GM13977 (cell line): ENCODE data around the gene SPRYD4.

Experiments
- DNase-seq: peaks from one replicate; pipeline ENCODE4 v3.0.0; 2012; ENCODE audit warnings: low spot score
- in situ Hi-C: fragments of 300-500 bp; cut with MboI; formaldehyde crosslinking; loops from one replicate; pipeline ENCODE4 v1.12.0; 2022; ENCODE audit warnings: low sequenced_read_pairs, low pct_unique_long_range_greater_than_20kb, mixed read lengths, inconsistent platforms; ENCODE audit not compliant: unreplicated experiment
- TF ChIP-seq, protein P1 (sequence below): IDR thresholded peaks from 2 replicates; pipeline ENCODE4 v1.5.1; 2012; ENCODE audit warnings: mild to moderate bottlenecking, control low read depth; ENCODE audit not compliant: insufficient read depth; ENCODE audit errors: extremely low read depth, missing control alignments

The SPRYD4 gene

DNA sequence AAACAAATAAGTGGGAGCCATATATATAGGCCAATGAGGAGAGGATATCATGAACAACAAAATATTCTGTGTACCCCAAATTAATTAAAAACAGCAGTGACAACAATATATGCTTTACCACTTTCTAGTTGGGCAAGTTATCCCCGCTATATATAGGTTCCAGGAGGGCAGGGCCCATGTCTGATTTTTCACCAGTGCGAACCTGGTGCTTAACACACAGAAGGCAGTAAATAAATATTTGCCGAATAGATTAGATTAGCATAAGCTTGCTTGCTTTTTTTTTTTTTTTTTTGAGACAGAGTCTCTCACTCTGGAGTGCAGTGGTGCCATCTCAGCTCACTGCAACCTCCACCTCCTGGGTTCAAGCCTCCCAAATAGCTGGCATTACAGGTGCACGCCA, 10.6 kb upstream of the SPRYD4 start:
- in situ Hi-C loops: no loop called here
- no peak for DNase-seq
- TF ChIP-seq, protein P1, sequence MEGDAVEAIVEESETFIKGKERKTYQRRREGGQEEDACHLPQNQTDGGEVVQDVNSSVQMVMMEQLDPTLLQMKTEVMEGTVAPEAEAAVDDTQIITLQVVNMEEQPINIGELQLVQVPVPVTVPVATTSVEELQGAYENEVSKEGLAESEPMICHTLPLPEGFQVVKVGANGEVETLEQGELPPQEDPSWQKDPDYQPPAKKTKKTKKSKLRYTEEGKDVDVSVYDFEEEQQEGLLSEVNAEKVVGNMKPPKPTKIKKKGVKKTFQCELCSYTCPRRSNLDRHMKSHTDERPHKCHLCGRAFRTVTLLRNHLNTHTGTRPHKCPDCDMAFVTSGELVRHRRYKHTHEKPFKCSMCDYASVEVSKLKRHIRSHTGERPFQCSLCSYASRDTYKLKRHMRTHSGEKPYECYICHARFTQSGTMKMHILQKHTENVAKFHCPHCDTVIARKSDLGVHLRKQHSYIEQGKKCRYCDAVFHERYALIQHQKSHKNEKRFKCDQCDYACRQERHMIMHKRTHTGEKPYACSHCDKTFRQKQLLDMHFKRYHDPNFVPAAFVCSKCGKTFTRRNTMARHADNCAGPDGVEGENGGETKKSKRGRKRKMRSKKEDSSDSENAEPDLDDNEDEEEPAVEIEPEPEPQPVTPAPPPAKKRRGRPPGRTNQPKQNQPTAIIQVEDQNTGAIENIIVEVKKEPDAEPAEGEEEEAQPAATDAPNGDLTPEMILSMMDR: no peak

- in situ Hi-C loops: no loop called here
- no peak for DNase-seq
- TF ChIP-seq, protein P1: no peak
Observed at GRCh38 chr12:56461235-56462159, 6.9 kb upstream of the SPRYD4 start.

DNA sequence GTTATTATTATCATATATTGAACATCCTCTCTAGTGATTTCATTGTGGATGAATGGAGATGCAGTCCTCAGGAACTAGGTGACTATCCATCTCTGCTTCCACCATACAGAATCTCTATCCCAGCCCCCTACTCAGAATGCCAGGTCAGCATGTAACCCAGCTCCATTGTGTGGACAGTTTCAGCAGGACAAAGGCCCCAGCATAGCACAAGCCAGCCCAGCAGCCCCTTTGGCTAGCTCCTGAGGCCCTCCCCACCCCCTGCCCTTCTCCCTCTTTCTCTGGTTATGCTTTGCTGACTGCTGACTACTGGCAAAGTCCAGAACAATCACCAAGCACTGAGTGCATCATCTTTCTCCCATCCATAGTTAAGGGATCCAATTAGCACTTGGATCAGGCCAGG, 5.8 kb upstream of the SPRYD4 start:
- no peak for DNase-seq
- in situ Hi-C loops: no loop called here
- TF ChIP-seq, protein P1: no peak

DNA sequence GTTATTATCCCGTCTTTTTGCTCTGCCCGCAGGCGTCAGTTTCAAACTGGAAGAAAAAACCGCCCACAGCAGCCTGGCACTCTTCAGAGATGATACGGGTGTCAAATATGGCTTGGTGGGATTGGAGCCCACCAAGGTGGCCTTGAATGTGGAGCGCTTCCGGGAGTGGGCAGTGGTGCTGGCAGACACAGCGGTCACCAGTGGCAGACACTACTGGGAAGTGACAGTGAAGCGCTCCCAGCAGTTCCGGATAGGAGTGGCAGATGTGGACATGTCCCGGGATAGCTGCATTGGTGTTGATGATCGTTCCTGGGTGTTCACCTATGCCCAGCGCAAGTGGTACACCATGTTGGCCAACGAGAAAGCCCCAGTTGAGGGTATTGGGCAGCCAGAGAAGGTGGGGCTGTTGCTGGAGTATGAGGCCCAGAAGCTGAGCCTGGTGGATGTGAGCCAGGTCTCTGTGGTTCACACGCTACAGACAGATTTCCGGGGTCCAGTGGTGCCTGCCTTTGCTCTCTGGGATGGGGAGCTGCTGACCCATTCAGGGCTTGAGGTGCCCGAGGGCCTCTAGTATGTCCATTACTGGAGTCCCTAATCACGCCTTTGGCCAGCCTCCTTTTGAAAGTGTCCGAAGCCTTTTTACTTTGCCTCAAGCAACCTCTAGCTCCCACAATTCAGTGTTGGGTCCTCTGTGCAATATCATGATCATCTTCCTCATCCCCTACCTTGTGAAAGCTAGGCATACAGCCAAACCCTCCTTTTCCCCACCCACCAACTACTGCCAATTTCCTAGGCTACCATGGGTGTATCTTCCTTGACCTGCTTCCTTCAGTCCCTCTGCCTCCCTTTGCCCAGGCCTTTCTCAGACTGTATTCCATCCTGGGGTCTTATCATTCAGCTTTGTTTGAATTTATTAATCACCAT, 891 bp downstream of the SPRYD4 start:
- TF ChIP-seq, protein P1: no peak
- DNase-seq: no peak
- in situ Hi-C loops: no loop called here

DNA sequence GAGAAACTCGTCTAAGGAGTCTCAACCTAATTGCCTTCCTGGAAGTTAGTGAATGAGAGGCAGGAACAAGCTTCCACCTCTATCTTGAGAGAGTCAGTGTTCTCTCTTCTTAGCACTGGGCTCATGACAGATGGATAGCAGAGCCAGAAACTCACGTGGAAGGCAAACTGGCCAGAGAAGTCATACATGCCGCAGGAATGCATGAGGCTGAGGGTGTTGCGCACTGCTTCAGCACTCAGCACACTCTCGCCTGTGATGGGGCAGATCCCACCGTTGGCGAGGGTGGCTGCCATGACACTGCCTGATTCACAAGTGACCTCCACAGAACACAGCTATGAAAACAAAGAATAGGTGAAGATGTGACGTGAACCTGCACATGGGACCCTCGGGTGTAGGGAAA, 6.0 kb downstream of the SPRYD4 start:
- TF ChIP-seq, protein P1: no peak
- in situ Hi-C loops: no loop called here
- no peak for DNase-seq

DNA sequence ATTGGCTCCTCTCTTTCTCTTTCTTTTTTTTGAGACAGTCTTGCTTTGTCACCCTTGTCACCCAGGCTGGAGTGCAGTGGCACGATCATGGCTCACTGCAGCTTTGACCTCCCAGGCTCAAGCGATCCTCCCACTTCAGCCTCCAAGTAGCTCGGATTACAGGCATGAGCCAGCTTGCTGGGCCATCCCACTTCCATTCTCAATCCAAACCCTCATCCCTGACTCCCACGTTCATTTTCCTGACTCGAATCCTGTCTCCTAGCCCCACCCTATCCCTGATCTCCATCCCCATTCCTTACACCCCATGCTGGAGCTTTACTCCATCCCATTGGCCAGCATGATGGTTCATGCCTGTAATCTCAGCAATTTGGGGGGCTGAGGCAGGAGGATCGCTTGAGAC, 7.8 kb downstream of the SPRYD4 start:
- TF ChIP-seq, protein P1: no peak
- in situ Hi-C loops: no loop called here
- DNase-seq: no peak
